ENCODE data around the gene SMYD3. TPM values are rescaled to one million over a fixed set of nuclear protein-coding genes. Genes with fewer than 3 reads are reported as not detected.
A peak's percentile ranks its signal among the peaks of the same experiment; 100 is the strongest.

The SMYD3 gene
- total RNA-seq, 2 donors from 2014 or later = 16.2 to 16.4 TPM

GRCh38 chr1:246005067-246005466 is 502.0 kb downstream of the SMYD3 start:
- no peak for DNase-seq
- H3K9me3 ChIP-seq = no peaks in the 10 kb centered on the region
- intact Hi-C loops (cut with DNase I) = loop anchor here (5.0 kb wide), 1 partner anchor 858 kb away; no protein-coding TSS in a partner anchor
- no peak for TF ChIP-seq CTCF (IDR thresholded peaks at IDR 0.05)
- H3K27ac ChIP-seq = no peak overlapping the region
- no peaks in the 10 kb centered on the region for H3K36me3 ChIP-seq
- H3K4me3 ChIP-seq = no peak overlapping the region
- H3K4me1 ChIP-seq = no peaks in the 10 kb centered on the region
- H3K9ac ChIP-seq (ENCODE audit: low read depth in 2 of 2, low read length in 2 of 2) = no peak overlapping the region
- H3K27me3 ChIP-seq = no peaks in the 10 kb centered on the region

GRCh38 chr1:246004301-246004700 is 502.8 kb downstream of the SMYD3 start:
- intact Hi-C loops (cut with DNase I) = loop anchor here (5.0 kb wide), 2 partner anchors 107 to 847 kb away; no protein-coding TSS in a partner anchor
- H3K9ac ChIP-seq (ENCODE audit: low read depth in 2 of 2, low read length in 2 of 2) = no peak overlapping the region
- no peaks in the 10 kb centered on the region for H3K36me3 ChIP-seq
- H3K27me3 ChIP-seq = no peaks in the 10 kb centered on the region
- no peak overlapping the region for H3K4me3 ChIP-seq
- H3K9me3 ChIP-seq = no peaks in the 10 kb centered on the region
- peak; percentile 49 for DNase-seq
- H3K4me1 ChIP-seq = no peaks in the 10 kb centered on the region
- TF ChIP-seq CTCF (IDR thresholded peaks at IDR 0.05) = no peak
- no peak overlapping the region for H3K27ac ChIP-seq

GRCh38 chr1:246003442-246003730 is 503.7 kb downstream of the SMYD3 start:
- Histone ChIP-seq H3K9ac (ENCODE audit: low read depth in 2 of 2, low read length in 2 of 2) (no peak overlapping the region), H3K4me3 (no peak overlapping the region), H3K9me3 (no peaks in the 10 kb centered on the region), H3K27me3 (no peaks in the 10 kb centered on the region), H3K4me1 (no peaks in the 10 kb centered on the region), H3K36me3 (no peaks in the 10 kb centered on the region), H3K27ac (no peak overlapping the region)
- intact Hi-C loops (cut with DNase I) = loop anchor here (5.0 kb wide), 2 partner anchors 106 to 846 kb away; no protein-coding TSS in a partner anchor
- no peak for DNase-seq
- TF ChIP-seq CTCF (IDR thresholded peaks at IDR 0.05) = peak; percentile 5

- Histone ChIP-seq H3K4me1 (no peaks in the 10 kb centered on the region), H3K9ac (ENCODE audit: low read depth in 2 of 2, low read length in 2 of 2) (no peak overlapping the region), H3K36me3 (no peaks in the 10 kb centered on the region), H3K4me3 (no peak overlapping the region), H3K27ac (no peak overlapping the region), H3K27me3 (no peaks in the 10 kb centered on the region), H3K9me3 (no peaks in the 10 kb centered on the region)
- intact Hi-C loops (cut with DNase I) = loop anchor here (5.0 kb wide), 2 partner anchors 106 to 846 kb away; no protein-coding TSS in a partner anchor
- peak; percentile 89 for DNase-seq
- TF ChIP-seq CTCF (IDR thresholded peaks at IDR 0.05) = peak; percentile 74
These were observed 504.2 kb downstream of the SMYD3 start for GRCh38 chr1:246002725-246003441.

- no peak overlapping the region for H3K9ac ChIP-seq (ENCODE audit: low read depth in 2 of 2, low read length in 2 of 2)
- no peak for TF ChIP-seq CTCF (IDR thresholded peaks at IDR 0.05)
- H3K4me3 ChIP-seq = no peak overlapping the region
- H3K9me3 ChIP-seq = no peaks in the 10 kb centered on the region
- DNase-seq = no peak
- H3K27me3 ChIP-seq = no peaks in the 10 kb centered on the region
- no peaks in the 10 kb centered on the region for H3K36me3 ChIP-seq
- no peak overlapping the region for H3K27ac ChIP-seq
- intact Hi-C loops (cut with DNase I) = loop anchor here (5.0 kb wide), 2 partner anchors 105 to 845 kb away; no protein-coding TSS in a partner anchor
- no peaks in the 10 kb centered on the region for H3K4me1 ChIP-seq
These were observed 505.2 kb downstream of the SMYD3 start for GRCh38 chr1:246001837-246002230.
